EH (cell line): ENCODE measurements around the gene COPG1.

Experiments used
- DNase-seq: peaks from one replicate; pipeline ENCODE4 v3.0.0-alpha.2; 2015; ENCODE audit warnings: low read depth

The COPG1 gene

DNA sequence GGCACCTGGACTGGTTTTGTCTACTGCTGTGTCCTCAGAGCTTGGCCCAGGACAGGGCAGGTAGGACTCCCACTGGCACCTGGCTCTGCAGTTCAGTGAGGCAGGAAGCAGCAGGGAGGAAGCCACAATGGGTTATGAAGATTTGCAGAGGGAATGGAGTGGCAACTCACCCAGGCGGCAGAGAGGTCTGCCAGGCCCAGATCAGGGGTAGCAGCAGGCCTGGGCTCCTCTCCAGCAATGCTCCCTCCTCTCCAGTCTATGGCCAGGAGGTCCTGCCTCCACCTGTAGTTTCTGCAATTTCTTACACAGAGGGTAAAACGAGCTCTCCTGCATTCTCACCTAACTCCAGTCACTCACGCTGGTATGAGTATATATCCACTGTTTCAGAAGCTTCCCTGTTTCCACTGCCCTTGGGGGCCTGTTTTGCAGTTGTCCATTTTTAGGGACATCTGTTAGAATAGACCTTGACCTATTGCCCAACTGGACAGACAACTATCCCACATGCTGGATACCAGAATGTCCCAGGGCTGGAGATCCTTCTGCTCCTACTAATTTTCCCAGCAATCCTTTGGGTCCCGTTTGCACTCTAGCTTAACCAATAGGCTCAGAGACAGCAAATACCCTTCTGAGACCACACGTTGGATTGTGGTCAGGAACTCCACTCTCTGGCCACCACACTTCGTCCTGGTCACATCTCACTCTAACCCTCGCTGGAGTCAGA, 64.4 kb downstream of the COPG1 start:
- peak; percentile 72 for DNase-seq

DNA sequence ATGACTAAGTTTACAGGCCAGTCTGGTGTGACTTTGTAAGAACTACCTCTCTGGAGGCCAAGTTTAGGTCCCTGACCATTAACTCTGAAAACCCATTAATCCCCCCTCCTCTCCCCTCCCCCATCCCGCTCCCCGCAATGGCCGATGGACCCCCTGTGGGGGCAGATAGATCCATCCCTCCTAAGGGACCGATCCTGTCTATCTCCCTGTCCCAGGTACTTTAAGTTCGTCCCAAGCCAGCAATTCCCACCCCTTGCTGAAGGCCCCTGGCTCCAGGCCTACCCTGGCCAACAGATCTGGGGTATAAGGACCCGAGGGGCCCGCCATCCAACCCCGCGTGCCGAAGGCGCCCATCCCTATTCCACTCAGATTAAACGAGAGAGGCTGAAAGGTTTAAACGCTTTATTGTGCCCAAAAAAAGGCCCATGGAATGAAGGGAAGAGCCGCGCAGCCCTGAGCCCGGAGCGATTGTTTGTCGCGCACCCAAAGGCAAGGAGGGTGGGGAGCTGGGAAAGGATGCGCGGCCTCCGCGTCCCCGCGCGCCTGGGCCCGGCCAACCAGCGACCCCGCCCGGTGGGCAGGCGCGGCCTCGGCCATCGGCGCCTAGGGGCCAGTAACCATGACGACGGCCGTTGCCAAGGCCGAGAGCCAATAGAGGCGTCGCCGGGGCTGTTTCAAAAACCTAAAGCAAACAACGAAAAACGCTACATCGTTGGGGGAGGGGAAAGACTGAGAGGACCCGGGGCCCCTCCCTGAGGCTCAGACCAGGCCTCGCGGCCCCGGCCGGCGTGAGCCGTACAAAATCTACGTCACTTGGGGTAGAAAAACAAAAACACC, 65.2 kb downstream of the COPG1 start:
- peak; percentile 92 for DNase-seq

DNA sequence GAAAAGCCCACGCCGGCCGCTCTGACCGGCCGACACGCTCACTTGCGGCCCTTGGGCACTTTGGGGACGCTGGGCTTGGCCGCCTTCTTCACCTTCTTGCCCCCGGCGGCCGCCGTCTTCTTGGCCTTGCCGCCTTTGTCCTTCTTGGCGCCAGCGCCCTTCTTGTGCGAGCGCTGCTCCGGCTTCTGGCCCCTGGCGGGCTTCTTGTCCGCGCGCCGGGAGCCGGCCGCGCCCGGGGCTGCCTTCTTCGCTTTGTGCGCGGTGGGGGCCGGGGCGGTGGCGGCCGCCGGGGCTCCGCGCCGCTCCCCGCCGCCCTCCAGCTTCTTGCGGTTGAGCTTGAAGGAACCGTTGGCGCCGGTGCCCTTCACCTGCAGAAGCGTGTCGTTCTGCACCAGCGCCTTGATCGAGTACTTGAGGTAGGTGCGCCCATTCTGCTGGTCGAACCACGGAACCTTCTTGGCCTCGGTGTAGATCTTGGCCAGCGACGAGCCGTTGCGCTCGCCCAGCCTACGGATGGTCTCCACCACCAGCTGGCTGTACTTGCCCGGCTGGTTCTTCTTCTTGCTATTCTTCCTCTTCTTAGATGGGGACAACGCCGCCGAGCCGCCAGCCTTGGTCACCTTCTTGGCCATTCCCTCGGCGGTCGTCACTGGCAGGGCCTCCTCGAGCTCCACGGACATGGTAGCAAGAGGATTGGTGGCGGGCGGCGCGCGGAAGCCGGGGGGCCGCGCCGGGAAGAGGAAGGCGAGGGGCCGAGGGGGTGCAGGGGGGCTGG, 66.0 kb downstream of the COPG1 start:
- peak; percentile 29 for DNase-seq

DNA sequence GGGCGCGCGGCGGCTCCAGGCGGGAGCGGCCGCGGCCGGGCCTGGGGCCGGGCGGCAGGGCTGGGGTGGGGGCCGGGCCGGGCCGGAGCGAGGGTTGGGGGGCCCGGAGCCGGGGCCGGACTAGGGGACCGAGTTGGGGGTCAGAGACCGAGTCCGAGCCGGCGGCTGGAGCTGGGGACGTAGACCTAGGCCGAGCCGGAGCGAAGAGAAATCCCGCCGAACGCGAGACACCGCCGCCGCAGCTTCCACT, 66.5 kb downstream of the COPG1 start:
- no peak for DNase-seq

DNA sequence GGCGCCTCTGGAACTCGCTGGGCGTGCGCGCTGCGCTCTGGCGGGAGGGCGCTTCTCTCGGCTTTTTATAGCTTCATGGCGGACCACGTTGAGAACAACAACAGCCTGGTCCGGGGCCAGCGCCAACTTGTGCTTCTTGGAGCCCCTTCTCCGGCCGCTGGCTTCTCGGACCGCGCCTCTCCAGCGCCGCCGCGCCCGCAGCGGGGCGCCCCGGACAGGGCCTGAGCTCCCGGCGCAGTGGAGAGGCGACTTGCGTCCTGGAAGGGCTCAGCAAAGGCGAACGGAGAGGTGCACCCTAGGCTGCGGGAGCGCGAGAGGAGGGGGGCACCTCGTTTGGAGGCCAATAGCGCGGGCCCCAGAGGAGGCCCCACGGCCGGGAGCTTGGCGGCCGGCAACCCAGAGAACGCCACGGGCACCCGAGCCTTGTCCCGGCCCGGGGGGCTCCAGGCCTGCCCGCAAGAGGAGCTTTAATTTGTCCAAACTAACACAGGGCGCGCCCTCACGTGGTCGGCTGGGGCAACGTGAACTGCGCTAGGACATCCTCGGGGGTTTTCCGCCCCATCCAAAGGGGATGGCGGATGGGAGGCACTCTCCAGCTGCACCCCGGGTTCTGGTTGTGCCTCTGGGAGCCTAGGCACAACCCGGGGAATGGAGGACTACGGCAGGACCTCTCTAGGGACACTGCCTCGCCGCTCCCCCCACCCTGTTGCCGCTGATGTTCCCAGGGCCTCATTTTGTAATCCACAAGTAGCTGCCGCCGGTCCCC, 67.0 kb downstream of the COPG1 start:
- DNase-seq: peak; percentile 81

DNA sequence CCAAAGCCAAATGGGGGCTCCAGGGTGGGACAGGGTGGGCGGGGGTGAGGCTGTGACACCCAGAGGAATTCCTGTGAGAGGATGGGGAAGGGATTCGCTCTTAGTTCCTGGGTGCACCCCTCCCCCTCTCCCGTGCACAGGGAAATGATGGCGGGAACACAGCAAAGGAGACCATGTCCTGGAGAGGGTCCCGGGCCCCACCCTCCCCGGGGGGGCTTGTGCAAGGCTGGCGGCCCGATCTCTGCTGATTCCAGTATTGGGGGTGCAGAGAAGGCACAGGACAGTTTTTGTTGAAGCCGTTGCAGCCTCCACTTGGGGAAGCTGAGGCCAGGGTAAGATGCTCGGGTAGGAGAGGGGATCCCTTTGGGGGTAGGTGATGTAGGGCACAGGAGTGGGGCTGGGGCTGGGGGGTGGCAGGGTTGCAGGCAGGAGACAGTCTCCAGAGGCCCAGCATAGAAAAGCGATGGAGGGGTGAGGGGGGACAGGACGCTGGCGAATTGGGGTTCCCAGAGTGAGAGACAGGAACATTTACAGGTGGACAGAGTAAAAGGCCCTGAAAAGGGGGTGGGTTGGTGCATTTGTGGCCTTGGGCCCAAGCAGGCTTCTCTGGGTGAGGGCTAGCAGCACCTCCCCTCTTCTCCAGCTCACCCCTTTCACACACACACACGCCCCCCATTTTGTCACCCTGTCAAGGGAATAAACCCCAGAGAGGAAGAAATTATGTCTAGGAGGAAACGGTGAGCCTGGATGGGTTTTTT, 67.8 kb downstream of the COPG1 start:
- DNase-seq: no peak

DNA sequence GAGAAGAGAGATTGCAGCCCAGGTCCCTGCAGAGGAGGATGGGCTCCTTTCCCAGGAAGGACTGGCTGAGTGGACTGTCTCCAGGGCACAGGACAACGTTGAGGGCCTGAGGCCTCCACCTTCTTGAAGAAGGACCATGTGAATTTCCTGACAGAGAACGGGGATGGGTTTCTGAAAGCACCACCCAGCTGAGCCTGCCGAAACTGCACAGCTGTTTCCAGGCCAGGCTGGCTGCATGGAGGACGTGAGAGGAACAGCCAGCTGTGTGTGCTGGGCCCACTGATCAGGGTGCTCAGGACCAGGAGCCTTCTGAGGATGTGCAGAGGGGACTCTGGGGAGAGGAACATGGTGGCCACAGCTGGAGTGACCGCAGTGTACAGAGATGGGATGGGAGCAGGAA, 68.4 kb downstream of the COPG1 start:
- DNase-seq: no peak

DNA sequence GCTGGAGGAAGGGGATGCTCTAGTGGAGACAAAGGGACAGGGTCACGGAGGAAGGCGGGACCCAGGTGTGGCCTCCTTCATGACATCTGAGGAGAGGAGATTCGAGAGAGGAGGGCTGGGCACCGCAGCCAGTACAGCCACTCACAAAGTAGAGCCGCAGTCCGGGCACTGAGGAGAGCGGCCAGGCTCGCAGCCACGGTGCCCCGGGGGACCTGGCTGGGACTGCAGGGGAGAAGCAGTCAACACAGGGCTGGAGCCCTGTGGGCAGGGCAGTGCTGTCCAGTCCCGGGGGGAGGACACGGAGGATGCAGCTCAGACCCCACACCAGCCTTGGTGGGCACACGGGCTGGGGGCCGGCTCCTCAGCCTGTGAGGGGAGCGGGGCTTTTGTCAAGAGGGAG, 69.5 kb downstream of the COPG1 start:
- DNase-seq: no peak

DNA sequence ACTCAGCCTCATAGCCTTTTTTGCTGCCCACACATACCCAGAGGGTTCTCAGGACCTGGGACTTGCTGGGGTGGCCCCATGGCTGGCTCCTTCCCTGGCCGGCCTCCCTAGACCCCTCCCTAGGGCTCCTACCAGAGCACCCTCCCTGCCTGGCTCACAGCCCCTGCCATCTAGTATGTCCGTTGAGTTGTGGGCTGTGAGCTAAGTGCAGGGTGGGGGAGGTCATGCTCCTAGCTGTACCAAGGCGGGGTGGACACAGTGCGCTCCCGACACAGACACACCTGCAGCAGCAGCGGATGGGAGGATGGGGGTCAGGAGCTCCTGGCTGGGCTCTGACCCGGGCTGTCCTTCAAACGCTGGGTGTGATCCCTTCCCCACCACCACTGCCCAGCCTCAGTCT, 70.9 kb downstream of the COPG1 start:
- DNase-seq: no peak

DNA sequence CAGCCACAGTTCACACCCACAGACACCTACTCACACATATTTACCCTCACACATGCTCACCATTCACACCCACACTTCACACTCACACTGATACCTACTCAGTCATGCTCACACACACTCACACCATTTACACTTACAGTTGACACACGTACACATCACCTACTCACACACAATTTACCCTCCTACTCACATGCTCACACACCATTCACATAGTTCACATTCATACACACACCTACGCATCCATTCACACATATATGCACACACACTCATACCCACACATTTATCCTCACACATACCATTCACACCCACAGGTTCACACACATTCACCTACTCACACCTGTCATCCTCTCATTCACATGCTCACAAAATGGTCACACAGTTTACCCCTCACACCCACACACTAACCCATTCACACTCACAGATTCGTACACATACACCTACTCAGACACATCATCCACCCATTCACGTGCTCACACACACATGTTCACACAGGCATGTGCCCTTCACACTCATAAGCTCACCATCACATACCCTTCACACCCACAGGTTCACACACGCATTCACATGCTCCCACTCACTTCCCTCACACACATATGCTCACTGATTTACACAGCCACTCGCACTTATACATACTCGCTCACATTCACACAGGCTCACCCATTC, 71.5 kb downstream of the COPG1 start:
- no peak for DNase-seq

DNA sequence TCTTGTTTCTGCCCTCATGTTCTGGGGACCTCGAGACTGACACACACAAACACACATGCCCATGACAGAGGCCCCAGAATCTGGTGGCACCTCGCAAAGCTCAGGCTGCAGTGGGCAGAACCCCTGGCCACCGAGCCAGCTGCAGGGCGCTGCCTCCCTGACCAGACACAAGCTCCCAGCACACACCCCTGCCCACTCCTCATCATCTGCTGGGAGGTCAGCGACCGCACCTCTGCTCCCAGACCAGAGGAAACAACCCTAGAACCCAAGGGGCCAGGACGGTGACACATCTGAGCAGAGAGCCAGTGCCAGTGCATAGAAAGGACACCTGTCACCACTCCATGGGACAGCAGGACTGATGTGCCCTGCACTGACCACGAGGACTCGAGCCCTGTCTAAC, 72.5 kb downstream of the COPG1 start:
- no peak for DNase-seq

DNA sequence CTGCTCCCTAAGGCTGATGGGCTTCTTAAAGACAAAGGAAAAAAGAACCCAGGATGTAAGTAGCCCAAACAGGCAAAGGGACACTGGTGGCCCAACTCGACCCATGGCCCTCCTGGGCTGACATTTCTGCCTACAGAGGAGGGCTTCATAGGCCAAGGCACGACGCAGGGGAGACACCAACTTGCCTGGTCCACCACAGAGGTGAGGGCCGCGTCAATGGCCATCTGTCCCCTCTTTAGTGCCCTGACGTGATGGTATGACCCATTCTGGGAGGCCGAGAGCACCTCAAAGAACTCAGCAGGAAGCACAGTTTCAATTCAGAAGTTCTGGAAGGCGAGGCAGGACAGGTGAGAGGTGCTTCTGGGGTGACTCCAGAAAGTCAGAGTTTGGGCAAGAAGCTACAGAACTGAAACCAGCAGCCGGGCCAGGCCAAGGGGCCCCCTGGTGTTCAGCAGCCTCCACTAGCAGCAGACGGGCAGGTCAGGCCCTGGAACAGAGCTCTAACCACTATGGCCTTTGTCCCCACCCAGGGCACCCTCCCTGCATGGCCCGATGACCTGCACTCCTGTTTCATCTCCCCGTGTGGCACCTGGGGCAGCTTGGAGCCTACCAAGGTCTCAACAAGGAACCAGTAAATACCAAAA, 74.4 kb downstream of the COPG1 start:
- no peak for DNase-seq

DNA sequence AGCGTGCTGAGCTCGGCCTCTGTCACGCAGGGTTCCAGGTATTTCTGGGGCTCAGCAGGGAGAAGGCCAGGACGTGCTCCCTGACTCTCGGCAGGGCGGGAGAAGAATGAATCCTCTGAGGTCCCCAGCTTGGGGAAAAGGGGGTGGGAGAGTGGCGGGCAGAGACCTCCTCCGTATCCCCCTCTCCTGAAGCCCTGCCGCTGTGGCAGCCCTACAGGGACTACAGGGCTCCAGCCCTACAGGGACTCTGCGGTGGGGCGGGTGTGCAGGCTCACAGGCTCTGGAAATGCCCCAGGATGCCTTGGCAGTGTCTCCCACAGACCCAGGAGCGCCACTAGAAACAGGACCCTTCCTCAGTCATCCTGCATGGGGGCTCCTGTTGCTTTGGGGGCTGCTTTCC, 75.4 kb downstream of the COPG1 start:
- DNase-seq: no peak

DNA sequence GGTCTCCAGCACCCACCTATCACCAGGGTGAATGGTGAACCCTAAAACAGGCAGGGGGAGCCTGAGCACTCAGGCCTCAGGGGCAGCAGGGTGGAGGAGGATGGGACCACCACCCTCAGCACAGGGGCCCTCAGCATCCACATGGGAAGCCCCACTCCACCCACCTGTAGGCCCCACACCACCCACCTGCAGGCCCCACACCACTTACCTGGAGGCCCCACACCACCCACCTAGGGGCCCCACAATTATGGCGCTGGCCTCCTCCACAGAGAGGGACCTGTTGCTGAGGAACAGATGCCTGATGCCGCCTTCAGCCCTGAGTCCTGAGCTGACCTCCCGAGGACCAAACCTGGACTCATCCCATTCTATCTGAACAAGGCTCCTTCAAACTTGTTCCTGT, 76.0 kb downstream of the COPG1 start:
- DNase-seq: no peak

DNA sequence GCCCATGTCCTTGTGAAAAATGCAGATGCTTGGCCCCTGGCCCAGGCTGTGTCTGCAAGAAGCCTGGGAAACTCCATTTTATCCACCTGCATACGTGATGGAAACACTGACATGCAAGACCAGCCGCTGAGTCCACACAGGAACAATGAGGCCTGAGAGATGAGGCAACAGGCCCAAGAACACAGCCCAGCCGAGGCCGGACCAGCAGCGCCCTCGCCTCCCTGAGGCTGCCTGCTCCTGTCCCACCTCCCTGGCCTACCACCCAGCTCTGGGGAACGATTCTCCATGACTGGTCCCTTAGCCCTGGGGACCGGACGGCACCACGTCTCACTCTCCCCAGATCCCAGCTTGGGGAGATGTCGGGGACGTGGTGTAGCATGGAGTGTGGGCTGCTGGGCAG, 76.7 kb downstream of the COPG1 start:
- DNase-seq: no peak

DNA sequence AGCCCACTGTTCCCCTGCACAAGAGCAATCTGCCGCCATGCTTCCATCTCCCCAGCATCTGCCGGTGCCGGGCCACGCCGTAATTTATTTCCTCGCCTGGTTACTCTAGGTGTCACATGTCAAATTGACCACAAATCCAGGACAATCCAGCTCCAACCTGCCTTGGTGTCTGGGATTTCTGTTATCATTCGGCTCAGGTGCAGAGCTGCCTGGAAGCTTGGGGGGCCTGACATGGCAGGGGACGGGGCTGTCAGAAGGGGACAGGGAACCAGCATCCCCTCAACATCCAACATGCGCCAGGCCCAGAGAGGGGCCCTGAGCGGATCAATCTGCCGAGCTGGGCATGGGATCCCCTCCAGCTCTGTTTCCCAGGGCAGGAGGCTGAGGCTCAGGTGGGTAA, 77.2 kb downstream of the COPG1 start:
- DNase-seq: no peak
